HL-60 (cell line): Measurements from ENCODE around the gene SLC14A1.

Source experiments
- CTCF ChIP-seq: IDR thresholded peaks from one replicate; pipeline ENCODE4 v1.5.1; 2011; ENCODE audit warnings: low read length, control low read depth, inconsistent platforms; ENCODE audit not compliant: insufficient read depth
- POLR2AphosphoS5 ChIP-seq: IDR thresholded peaks from 2 replicates; pipeline ENCODE4 v1.6.1; 2012; ENCODE audit warnings: low read depth

DNA sequence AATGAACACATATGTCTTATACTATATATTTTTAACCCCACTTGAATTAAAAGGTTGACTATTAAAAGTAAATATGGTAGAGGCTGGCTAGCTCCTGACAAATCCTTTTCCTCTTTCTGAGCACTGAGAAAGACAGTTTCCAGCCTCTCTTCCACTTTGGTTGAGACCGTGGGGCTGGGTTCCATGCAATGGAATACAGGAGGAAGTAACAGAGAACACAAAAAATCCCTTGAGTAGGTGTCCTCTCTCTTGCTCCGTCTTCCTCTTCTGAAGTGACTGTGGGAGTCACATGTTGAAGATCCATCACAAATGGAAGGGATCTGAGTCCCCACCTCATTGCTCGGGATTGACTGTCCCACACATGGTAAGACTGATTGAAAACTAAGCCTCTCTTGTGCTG is 64.9 kb downstream of the SLC14A1 start:
- TF ChIP-seq CTCF (no peak), POLR2AphosphoS5 (no peak)
